B cell (primary cell): ENCODE measurements around the gene IRS1.

Source experiments
- EZH2 ChIP-seq: IDR thresholded peaks from 2 replicates; pipeline ENCODE4 v1.6.1; 2012; ENCODE audit warnings: borderline replicate concordance, low read depth, mild to moderate bottlenecking, moderate library complexity, low read length; ENCODE audit not compliant: insufficient read depth, poor library complexity, severe bottlenecking
- TF ChIP-seq, protein P1 (sequence below): fragments of 200-600 bp; IDR thresholded peaks from one replicate; pipeline ENCODE4 v1.8.0; 2022; ENCODE audit warnings: antibody characterized with exemption, mild to moderate bottlenecking

GRCh38 chr2:226847511-226847910 lies 47.9 kb upstream of the IRS1 start:
- TF ChIP-seq, protein P1, sequence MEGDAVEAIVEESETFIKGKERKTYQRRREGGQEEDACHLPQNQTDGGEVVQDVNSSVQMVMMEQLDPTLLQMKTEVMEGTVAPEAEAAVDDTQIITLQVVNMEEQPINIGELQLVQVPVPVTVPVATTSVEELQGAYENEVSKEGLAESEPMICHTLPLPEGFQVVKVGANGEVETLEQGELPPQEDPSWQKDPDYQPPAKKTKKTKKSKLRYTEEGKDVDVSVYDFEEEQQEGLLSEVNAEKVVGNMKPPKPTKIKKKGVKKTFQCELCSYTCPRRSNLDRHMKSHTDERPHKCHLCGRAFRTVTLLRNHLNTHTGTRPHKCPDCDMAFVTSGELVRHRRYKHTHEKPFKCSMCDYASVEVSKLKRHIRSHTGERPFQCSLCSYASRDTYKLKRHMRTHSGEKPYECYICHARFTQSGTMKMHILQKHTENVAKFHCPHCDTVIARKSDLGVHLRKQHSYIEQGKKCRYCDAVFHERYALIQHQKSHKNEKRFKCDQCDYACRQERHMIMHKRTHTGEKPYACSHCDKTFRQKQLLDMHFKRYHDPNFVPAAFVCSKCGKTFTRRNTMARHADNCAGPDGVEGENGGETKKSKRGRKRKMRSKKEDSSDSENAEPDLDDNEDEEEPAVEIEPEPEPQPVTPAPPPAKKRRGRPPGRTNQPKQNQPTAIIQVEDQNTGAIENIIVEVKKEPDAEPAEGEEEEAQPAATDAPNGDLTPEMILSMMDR = no peak
- no peak for TF ChIP-seq EZH2
